NCI-H1048 (cell line): ENCODE results near the gene FRRS1L.

ENCODE experiments used
- DNase-seq: peaks from one replicate; lab custom pipeline; 2025; lab: John Stamatoyannopoulos, UW

Gene FRRS1L

DNA sequence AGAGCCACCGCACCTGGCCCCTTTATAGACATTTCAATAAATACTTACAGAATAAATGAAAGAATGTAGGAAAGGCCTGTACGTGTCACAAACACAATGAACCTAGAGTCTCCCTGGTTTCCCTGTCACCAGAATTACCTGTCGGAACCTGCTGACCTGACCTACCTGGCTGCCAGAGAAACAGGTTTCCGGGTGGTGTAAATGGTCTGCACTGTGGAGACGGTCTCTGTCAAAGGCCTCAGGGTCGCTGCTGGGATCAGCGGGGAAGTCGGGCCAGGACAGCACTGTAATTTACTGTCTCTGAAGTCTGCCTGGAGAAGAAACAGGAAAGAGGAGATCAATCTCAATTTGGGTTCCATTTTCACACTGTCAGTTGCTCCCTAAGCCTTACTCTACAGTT, 9.3 kb upstream of the FRRS1L start:
- DNase-seq: no peak

GRCh38 chr9:109172935-109173334, 5.9 kb upstream of the FRRS1L start:
- DNase-seq: no peak

- DNase-seq: no peak
Measured at GRCh38 chr9:109171926-109172325, 4.9 kb upstream of the FRRS1L start.

DNA sequence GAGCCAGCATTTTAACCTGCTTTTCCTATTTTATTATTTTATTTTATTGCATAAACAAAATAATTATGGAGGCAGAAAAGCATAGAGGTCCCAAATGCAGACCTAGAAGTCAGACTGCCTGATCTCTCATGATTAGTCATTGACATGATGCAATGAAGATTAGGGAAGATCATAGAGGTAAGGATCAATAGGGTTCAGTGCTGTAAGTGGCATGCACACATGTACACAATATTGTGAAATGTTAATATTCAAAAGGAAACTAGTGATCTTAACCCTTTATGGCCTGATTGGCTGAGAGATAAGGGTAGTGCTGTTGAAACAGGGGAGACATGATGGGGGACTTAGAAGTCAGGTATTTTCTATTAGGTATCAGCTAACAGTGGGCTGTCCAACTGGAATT, 1.1 kb upstream of the FRRS1L start:
- DNase-seq: no peak

GRCh38 chr9:109167716-109168115, 667 bp upstream of the FRRS1L start:
- no peak for DNase-seq

GRCh38 chr9:109166171-109166770, 778 bp downstream of the FRRS1L start:
- no peak for DNase-seq

GRCh38 chr9:109164042-109164441, 3.0 kb downstream of the FRRS1L start:
- no peak for DNase-seq

DNA sequence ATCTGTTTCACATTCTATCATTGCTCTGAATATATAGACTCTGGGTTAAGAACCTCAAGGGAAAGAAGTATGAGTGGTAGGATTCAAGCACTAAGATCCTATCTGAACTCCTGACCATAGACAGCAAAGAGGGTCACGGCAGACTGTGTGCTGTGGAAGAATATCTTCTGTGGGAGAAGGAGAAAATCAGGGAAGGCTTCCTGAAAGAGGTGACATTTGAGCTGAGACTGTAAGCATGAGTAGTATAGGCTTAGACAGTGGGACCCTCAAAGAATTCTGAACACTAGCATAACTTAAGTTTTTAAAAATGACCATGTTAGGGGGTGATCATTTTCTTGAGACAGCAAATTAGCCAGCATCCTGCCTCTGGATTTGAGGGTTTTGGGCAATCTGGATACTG, 3.9 kb downstream of the FRRS1L start:
- no peak for DNase-seq

DNA sequence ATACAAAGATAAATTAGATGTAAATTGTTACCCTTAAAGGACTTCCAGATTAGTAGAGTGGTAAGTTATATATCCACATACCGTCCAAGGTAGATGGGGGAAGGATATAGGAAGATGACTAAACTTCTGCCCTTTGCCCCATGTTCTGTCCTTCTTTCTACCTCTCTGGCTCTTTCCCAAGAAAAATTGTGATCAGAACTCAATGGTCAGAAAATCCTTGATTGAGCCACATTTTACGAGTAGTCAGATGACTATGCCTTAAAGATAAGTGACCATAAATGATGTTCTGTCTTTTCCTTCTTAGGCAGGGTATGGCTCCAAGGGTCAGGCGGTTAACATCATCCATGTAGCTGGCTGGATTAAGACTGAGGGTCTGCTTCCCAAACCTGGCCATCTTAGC, 4.4 kb downstream of the FRRS1L start:
- no peak for DNase-seq

- DNase-seq: no peak
Measured at GRCh38 chr9:109161471-109161870, 5.6 kb downstream of the FRRS1L start.

- DNase-seq: no peak
Measured at GRCh38 chr9:109159583-109159982, 7.5 kb downstream of the FRRS1L start.

GRCh38 chr9:109158651-109159050, 8.4 kb downstream of the FRRS1L start:
- DNase-seq: no peak

DNA sequence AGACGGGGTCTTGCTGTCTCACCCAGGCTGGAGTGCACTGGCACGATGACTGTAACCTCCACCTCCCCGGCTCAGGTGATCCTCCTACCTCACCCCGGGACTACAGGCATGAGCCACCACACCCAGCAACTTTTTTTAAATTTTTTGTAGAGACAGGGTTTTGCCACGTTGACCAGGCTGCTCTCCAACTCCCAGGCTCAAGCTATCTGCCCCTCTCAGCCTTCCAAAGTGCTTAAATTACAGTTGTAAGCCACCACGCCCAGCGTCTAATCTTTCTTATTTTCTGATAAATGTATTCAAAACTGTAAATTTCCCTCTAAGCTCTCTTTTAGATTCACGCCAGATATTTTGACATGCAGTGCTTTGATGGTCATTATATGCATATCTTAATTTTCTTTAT, 10.3 kb downstream of the FRRS1L start:
- DNase-seq: no peak

DNA sequence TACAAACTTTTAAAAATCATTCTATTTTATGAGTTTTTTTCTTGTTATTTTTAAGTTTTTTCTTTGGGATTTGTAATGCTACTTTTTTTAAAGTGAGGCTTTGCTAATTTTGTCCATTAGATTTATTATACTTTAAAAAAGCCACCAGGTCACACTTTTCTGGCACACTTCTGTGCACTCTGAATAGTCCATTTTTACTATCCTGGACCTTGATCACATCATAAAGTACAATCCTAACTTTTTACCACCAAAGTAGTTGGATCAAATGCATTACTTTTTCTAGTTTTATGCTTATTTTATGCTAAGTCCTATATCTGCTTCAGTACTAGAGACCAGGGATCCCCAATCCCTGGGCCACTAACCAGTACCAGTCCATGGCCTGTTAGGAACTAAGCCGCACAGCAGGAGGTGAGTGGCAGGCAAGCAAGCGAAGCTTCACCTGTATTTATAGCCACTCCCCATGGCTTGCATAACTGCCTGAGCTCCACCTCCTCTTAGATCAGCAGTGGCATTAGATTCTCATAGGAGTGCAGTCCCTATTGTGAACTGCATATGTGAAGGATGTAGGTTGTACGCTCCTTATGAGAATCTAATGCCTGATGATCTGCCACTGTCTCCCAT, 16.0 kb downstream of the FRRS1L start:
- no peak for DNase-seq

DNA sequence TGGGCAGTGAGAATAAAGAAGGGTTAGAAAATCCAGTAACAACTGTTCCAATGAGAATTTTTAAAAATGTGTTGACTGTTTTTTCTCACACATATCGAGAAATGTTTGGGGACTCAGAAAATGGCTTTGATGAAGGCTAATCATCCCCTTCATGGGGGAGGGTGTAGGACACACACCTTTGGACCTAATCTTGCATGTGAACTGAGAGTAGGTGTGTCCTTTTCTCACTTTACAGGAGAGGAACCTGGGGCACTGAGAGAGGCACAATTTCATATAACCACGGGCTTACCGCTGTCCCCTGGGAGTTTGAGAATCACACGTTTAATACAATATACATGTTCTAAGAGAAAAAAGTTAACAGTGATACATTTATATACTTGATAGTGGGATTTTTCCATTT, 17.3 kb downstream of the FRRS1L start:
- no peak for DNase-seq

GRCh38 chr9:109149089-109149488, 18.0 kb downstream of the FRRS1L start:
- DNase-seq: no peak

- no peak for DNase-seq
Measured at GRCh38 chr9:109145051-109145450, 22.0 kb downstream of the FRRS1L start.

- DNase-seq: no peak
Measured at GRCh38 chr9:109143881-109144562, 23.0 kb downstream of the FRRS1L start.

DNA sequence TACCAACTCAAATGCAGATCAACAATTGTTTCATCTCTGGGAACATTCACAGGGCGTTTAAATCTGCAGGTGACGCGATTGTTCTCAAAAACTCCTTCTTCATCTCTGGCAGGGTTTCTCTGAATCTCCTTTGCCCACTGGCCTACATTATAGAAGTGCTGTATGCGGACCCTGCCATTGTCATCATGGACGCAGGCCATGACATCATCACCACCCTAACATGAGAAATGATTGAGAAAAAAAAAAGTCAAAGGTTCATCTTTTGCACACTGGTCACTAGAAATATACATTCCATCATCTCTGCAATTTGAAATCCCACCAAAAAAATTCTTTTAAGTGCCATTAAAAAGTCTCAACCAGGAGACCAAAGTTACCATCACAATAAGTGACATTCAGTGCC, 25.7 kb downstream of the FRRS1L start:
- DNase-seq: no peak

- DNase-seq: no peak
Measured at GRCh38 chr9:109139851-109140250, 27.2 kb downstream of the FRRS1L start.

- DNase-seq: no peak
Measured at GRCh38 chr9:109138421-109138820, 28.6 kb downstream of the FRRS1L start.

GRCh38 chr9:109134167-109134578, 32.9 kb downstream of the FRRS1L start:
- DNase-seq: no peak

- no peak for DNase-seq
Measured at GRCh38 chr9:109133533-109133932, 33.5 kb downstream of the FRRS1L start.

DNA sequence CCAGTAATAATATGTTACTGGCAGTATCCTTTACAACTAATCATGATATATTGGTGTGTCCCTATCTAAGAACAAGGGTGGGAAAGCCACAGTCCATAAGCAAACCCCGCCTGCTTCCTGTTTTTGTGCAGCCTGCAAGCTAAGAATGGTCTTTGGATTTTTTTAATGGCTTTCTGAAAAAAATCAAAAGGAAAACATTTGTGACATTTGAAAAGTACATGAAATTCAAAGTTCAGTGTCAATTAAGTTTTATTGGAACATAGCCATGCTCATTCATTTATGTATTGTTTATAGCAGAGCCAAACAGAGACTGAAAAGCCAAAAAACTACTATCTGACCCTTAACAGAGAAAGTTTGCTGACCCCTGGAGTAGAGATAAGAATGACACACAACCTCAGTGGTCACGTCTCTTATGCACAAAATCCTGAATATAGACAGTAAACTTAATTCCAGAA, 34.5 kb downstream of the FRRS1L start:
- DNase-seq: no peak
